GM12878 (cell line): Measurements from ENCODE around the gene AFF1. TPM values are rescaled to one million over a fixed set of nuclear protein-coding genes. Genes with fewer than 3 reads are reported as not detected.

Experiments used
- ATAC-seq: fragments of 200-7000 bp; cut with Tn5 transposase; 3 replicates; pipeline ENCODE4 v1.9.1; 2020; ENCODE audit warnings: mild to moderate bottlenecking, moderate library complexity
- BruUV-seq: library from RNA; stranded (reverse); fragments of 400-500 nt; replicated peaks from 2 replicates; lab custom pipeline; 2021; lab: Mats Ljungman, UMichigan
- CTCF ChIA-PET: fragments of 300-600 bp; sonication (Branson Sonifier 250); formaldehyde crosslinking; extraction: SDS; loops from one replicate; lab custom pipeline; 2021; ENCODE audit warnings: inconsistent platforms; lab: Yijun Ruan, JAX
- POLR2A ChIA-PET: fragments of 350-600 bp; formaldehyde crosslinking; extraction: SDS; loops from one replicate; lab custom pipeline; 2021; ENCODE audit warnings: inconsistent platforms; lab: Charles Lee
- RAD21 ChIA-PET: fragments of 300-600 bp; sonication (Branson Sonifier 250); formaldehyde crosslinking; loops from one replicate; lab custom pipeline; 2023; ENCODE audit warnings: antibody characterized with exemption; ENCODE audit not compliant: unreplicated experiment; lab: Charles Lee
- SMC1A ChIA-PET: fragments of 300-600 bp; sonication (Branson Sonifier 250); formaldehyde crosslinking; loops from one replicate; lab custom pipeline; 2023; ENCODE audit not compliant: unreplicated experiment, uncharacterized antibody; lab: Charles Lee
- DNase-seq: peaks from one replicate; pipeline ENCODE4 v3.0.0-alpha.2; 2011; ENCODE audit warnings: low read depth, low spot score
- FAIRE-seq: peaks from 3 replicates; lab custom pipeline; 2011; peaks lifted over from hg19 to GRCh38; lab: Jason Lieb, UNC
- H2AFZ ChIP-seq: 2 replicates; pipeline ENCODE4 v1.6.0; 2011; ENCODE audit warnings: low read depth, low read length, control low read depth; ENCODE audit not compliant: control insufficient read depth
- H3K27ac ChIP-seq: 2 replicates; pipeline ENCODE4 v1.5.1; 2011; ENCODE audit warnings: control low read depth; ENCODE audit not compliant: control insufficient read depth, insufficient read depth
- H3K27me3 ChIP-seq, 2 experiments: replicated peaks in 1 of 2; 2 replicates each; pipeline versions ENCODE4 v1.6.0 to v1.6.1; 2011; ENCODE audit warnings: low read length in 1 of 2; ENCODE audit not compliant: control insufficient read depth in 2 of 2, insufficient read depth in 2 of 2
- H3K36me3 ChIP-seq, 2 experiments: 2 replicates each; pipeline ENCODE4 v1.5.1; 2011; ENCODE audit warnings: low read length in 1 of 2; ENCODE audit not compliant: control insufficient read depth in 2 of 2, insufficient read depth in 2 of 2
- H3K4me1 ChIP-seq: 2 replicates; pipeline ENCODE4 v1.6.1; 2011; ENCODE audit warnings: mild to moderate bottlenecking, low read length, moderate library complexity, mixed read lengths; ENCODE audit not compliant: control insufficient read depth, insufficient read depth
- H3K4me2 ChIP-seq: 2 replicates; pipeline ENCODE4 v1.6.0; 2011; ENCODE audit warnings: control low read depth; ENCODE audit not compliant: control insufficient read depth, insufficient read depth
- H3K4me3 ChIP-seq: fragments of 200-600 bp; sonication (generic); 2 replicates; pipeline ENCODE4 v1.5.1; 2016
- H3K79me2 ChIP-seq: 2 replicates; pipeline ENCODE4 v1.6.0; 2011; ENCODE audit warnings: low read length; ENCODE audit not compliant: control insufficient read depth, insufficient read depth
- H3K9ac ChIP-seq: 2 replicates; pipeline ENCODE4 v1.8.0; 2011; ENCODE audit warnings: low read length, control low read depth, mixed read lengths; ENCODE audit not compliant: control insufficient read depth, insufficient read depth
- H3K9me3 ChIP-seq: replicated peaks from 3 replicates; pipeline ENCODE4 v1.5.1; 2011; ENCODE audit warnings: mild to moderate bottlenecking, low read length; ENCODE audit not compliant: control insufficient read depth, insufficient read depth
- H4K20me1 ChIP-seq: 2 replicates; pipeline ENCODE4 v1.6.0; 2011; ENCODE audit not compliant: control insufficient read depth, insufficient read depth
- CBX3 ChIP-seq: fragments of 200-600 bp; sonication (generic); IDR thresholded peaks from 2 replicates; pipeline ENCODE4 v1.6.1; 2016; ENCODE audit warnings: low read depth, borderline replicate concordance
- IKZF1 ChIP-seq: fragments of 450-650 bp; conservative IDR thresholded peaks from 2 replicates; pipeline ENCODE4 v1.6.1; 2017; ENCODE audit warnings: antibody characterized with exemption, mild to moderate bottlenecking
- STAT3 ChIP-seq: IDR thresholded peaks from 2 replicates; pipeline ENCODE4 v1.6.1; 2011; ENCODE audit warnings: low read depth, low read length, improper control_type of control experiment
- TCF7 ChIP-seq: IDR thresholded peaks from 2 replicates; pipeline ENCODE4 v1.6.1; 2014; ENCODE audit warnings: antibody characterized with exemption, borderline replicate concordance
- ZNF274 ChIP-seq: IDR thresholded peaks from one replicate; pipeline ENCODE4 v1.8.0; 2011; ENCODE audit not compliant: insufficient read length, insufficient read depth
- ZNF384 ChIP-seq: IDR thresholded peaks from 2 replicates; pipeline ENCODE4 v1.6.1; 2012; ENCODE audit warnings: low read depth, mild to moderate bottlenecking, low read length, improper control_type of control experiment, borderline replicate concordance
- WGBS: methylation state at CpG from one replicate; pipeline ENCODE4 v1.1.6; 2016; ENCODE audit warnings: low lambda C conversion rate; ENCODE audit not compliant: insufficient replicate concordance, insufficient coverage; ENCODE audit errors: missing lambda C conversion rate; 5-methylcytosine and 5-hydroxymethylcytosine counted together
- in situ Hi-C: fragments of 300-500 bp; cut with MboI; formaldehyde crosslinking; loops from 9 replicates; pipeline ENCODE4 v1.14.3; 2018; ENCODE audit warnings: mixed read lengths
- intact Hi-C: fragments of 100-400 bp; cut with micrococcal nuclease; formaldehyde crosslinking; loops from one replicate; pipeline ENCODE4 v1.14.2; 2022; ENCODE audit not compliant: unreplicated experiment
- polyA plus RNA-seq, 11 experiments: library from polyadenylated mRNA; depleted of rRNA in 4 of 11; unstranded in 6 of 11; stranded (reverse) in 5 of 11; fragments of >200 nt; fragmentation: Nextera tagmentation in 4 of 11; fragmentation: Illumina TruSeq in 1 of 11; extraction: Ambion mirVana in 4 of 11; extraction: Trizol in 1 of 11; gene quantifications; 1 replicate in 1 of 11; 2 replicates in 10 of 11; pipeline versions ENCODE4 v1.2.1 to v1.2.3, GENCODE V29; 2011 to 2016; ENCODE audit warnings: inconsistent platforms in 2 of 11, missing spikeins in 2 of 11, low read depth in 1 of 11
- total RNA-seq, 4 experiments: library from RNA; depleted of rRNA in 3 of 4; stranded (reverse); fragments of >200 nt in 3 of 4; fragmentation: Illumina TruSeq in 1 of 4; extraction: Trizol in 1 of 4; gene quantifications; 2 replicates each; pipeline versions ENCODE4 v1.2.1 to v1.2.3, GENCODE V29; 2013 to 2021
- TF ChIP-seq, protein P1 (sequence below): IDR thresholded peaks from 2 replicates; pipeline ENCODE4 v1.6.1; 2012; ENCODE audit warnings: improper control_type of control experiment, low read depth, low read length; ENCODE audit not compliant: insufficient replicate concordance
- TF ChIP-seq, protein P2 (sequence below): fragments of 450-650 bp; formaldehyde crosslinking; IDR thresholded peaks from 2 replicates; pipeline ENCODE4 v1.4.0; 2020; ENCODE audit warnings: mild to moderate bottlenecking, moderate library complexity
- TF ChIP-seq, protein P3 (sequence below): IDR thresholded peaks from 2 replicates; pipeline ENCODE4 v1.6.1; 2012; ENCODE audit warnings: low read length, inconsistent platforms

Gene AFF1
- total and polyA plus RNA-seq, 10 of the 15 experiments (the other 5 are each of a cell fraction or from before 2014, with no cell fraction given) = 3.5 to 56.1 (median 21.5) TPM

DNA sequence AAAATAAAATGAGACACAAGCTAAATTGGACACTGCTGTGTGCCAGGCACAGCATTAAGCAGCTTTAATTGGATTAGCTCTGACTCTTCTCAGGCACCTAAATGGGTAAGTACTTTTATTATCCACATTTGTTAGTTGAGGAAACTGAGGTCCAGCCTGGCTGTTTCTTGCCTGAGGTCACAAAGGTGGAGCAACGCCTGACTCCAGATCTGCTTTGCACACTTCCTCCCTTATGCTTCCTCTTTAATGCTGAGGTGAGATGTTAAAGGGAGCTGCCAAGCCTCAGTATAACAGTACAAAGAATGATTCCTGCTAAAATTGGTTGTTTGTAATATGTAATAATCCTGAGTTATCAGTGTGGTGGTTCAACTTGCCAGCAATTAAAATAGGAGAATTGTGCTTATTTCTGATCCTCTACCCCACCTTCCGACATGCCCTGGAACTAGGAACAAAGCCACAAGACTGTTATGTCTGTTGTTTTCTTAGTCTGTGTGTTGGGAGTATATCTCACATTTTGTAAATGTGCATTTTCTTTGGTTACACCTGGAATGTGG lies 74.4 kb downstream of the AFF1 start:
- Histone ChIP-seq H3K27ac (peak overlapping the region; percentile 93), H2AFZ (no peak overlapping the region), H3K27me3 (no peaks in the 10 kb centered on the region), H3K79me2 (peaks cover 99% of the 10 kb centered on the region), H4K20me1 (no peaks in the 10 kb centered on the region), H3K4me3 (peak overlapping the region; percentile 59), H3K9me3 (no peaks in the 10 kb centered on the region), H3K9ac (peak overlapping the region; percentile 55), H3K4me2 (peak overlapping the region; percentile 93), H3K36me3 (no peaks in the 10 kb centered on the region), H3K4me1 (peaks cover 19% of the 10 kb centered on the region)
- no peak for ATAC-seq
- intact Hi-C loops = loop anchor here (5.0 to 10.0 kb wide), 4 partner anchors 33 to 514 kb away; partner anchors contain the start of gene KLHL8
- no peak for FAIRE-seq
- no peak for DNase-seq
- in situ Hi-C loops = loop anchor here (5.0 kb wide), 1 partner anchor 67 kb away; no protein-coding TSS in a partner anchor
- 18% methylated on average over 2 of the region's 2 CpGs for WGBS
- ChIA-PET POLR2A (interaction anchor here (0.7 to 6.9 kb wide), 12 partner anchors 9 to 89 kb away, joined by 3 to 123 read pairs (median 3); partner anchors contain the start of gene AFF1), RAD21 (interaction anchor here (0.6 to 11.5 kb wide), 20 partner anchors 9 to 417 kb away, joined by 3 to 267 read pairs (median 6); partner anchors contain the start of gene AFF1), SMC1A (interaction anchor here (0.8 to 12.8 kb wide), 29 partner anchors 10 to 141 kb away, joined by 3 to 268 read pairs (median 7); partner anchors contain the start of gene AFF1), CTCF (interaction anchor here (0.8 to 10.2 kb wide), 15 partner anchors 9 to 87 kb away, joined by 3 to 70 read pairs (median 4); partner anchors contain the start of gene AFF1)
- no TSS peak for BruUV-seq
- TF ChIP-seq, protein P1, sequence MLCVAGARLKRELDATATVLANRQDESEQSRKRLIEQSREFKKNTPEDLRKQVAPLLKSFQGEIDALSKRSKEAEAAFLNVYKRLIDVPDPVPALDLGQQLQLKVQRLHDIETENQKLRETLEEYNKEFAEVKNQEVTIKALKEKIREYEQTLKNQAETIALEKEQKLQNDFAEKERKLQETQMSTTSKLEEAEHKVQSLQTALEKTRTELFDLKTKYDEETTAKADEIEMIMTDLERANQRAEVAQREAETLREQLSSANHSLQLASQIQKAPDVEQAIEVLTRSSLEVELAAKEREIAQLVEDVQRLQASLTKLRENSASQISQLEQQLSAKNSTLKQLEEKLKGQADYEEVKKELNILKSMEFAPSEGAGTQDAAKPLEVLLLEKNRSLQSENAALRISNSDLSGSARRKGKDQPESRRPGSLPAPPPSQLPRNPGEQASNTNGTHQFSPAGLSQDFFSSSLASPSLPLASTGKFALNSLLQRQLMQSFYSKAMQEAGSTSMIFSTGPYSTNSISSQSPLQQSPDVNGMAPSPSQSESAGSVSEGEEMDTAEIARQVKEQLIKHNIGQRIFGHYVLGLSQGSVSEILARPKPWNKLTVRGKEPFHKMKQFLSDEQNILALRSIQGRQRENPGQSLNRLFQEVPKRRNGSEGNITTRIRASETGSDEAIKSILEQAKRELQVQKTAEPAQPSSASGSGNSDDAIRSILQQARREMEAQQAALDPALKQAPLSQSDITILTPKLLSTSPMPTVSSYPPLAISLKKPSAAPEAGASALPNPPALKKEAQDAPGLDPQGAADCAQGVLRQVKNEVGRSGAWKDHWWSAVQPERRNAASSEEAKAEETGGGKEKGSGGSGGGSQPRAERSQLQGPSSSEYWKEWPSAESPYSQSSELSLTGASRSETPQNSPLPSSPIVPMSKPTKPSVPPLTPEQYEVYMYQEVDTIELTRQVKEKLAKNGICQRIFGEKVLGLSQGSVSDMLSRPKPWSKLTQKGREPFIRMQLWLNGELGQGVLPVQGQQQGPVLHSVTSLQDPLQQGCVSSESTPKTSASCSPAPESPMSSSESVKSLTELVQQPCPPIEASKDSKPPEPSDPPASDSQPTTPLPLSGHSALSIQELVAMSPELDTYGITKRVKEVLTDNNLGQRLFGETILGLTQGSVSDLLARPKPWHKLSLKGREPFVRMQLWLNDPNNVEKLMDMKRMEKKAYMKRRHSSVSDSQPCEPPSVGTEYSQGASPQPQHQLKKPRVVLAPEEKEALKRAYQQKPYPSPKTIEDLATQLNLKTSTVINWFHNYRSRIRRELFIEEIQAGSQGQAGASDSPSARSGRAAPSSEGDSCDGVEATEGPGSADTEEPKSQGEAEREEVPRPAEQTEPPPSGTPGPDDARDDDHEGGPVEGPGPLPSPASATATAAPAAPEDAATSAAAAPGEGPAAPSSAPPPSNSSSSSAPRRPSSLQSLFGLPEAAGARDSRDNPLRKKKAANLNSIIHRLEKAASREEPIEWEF = peak; percentile 30
- TF ChIP-seq CBX3 (no peak), IKZF1 (peak; percentile 57; the same call in 1 of the 2 replicates), TCF7 (no peak), STAT3 (no peak), ZNF384 (no peak), ZNF274 (no peak)
- TF ChIP-seq, protein P2, sequence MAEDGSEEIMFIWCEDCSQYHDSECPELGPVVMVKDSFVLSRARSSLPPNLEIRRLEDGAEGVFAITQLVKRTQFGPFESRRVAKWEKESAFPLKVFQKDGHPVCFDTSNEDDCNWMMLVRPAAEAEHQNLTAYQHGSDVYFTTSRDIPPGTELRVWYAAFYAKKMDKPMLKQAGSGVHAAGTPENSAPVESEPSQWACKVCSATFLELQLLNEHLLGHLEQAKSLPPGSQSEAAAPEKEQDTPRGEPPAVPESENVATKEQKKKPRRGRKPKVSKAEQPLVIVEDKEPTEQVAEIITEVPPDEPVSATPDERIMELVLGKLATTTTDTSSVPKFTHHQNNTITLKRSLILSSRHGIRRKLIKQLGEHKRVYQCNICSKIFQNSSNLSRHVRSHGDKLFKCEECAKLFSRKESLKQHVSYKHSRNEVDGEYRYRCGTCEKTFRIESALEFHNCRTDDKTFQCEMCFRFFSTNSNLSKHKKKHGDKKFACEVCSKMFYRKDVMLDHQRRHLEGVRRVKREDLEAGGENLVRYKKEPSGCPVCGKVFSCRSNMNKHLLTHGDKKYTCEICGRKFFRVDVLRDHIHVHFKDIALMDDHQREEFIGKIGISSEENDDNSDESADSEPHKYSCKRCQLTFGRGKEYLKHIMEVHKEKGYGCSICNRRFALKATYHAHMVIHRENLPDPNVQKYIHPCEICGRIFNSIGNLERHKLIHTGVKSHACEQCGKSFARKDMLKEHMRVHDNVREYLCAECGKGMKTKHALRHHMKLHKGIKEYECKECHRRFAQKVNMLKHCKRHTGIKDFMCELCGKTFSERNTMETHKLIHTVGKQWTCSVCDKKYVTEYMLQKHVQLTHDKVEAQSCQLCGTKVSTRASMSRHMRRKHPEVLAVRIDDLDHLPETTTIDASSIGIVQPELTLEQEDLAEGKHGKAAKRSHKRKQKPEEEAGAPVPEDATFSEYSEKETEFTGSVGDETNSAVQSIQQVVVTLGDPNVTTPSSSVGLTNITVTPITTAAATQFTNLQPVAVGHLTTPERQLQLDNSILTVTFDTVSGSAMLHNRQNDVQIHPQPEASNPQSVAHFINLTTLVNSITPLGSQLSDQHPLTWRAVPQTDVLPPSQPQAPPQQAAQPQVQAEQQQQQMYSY (CRISPR knock-in tag) = no peak
- TF ChIP-seq, protein P3, sequence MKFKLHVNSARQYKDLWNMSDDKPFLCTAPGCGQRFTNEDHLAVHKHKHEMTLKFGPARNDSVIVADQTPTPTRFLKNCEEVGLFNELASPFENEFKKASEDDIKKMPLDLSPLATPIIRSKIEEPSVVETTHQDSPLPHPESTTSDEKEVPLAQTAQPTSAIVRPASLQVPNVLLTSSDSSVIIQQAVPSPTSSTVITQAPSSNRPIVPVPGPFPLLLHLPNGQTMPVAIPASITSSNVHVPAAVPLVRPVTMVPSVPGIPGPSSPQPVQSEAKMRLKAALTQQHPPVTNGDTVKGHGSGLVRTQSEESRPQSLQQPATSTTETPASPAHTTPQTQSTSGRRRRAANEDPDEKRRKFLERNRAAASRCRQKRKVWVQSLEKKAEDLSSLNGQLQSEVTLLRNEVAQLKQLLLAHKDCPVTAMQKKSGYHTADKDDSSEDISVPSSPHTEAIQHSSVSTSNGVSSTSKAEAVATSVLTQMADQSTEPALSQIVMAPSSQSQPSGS = no peak
